Activated CD4-positive, alpha-beta memory T cell treated with anti-CD3 and anti-CD28 coated beads, Interleukin-2, amount 10 ng/mL, durations not matched to agents 7 days and 5 days (primary cell): ENCODE measurements around the gene OSBP2. TPM values are rescaled to one million over a fixed set of nuclear protein-coding genes. Genes with fewer than 3 reads are reported as not detected.
"Not testable (repeated sequence)": the region's sequence is repeated elsewhere in the genome, so short reads cannot be mapped to it uniquely, and the experiment has no call there.

Source experiments
- CTCF ChIA-PET: fragments of 350-600 bp; sonication (Branson Sonifier 250); formaldehyde crosslinking; loops from one replicate; lab custom pipeline; 2021; ENCODE audit warnings: antibody characterized with exemption, inconsistent platforms; lab: Charles Lee
- POLR2A ChIA-PET: fragments of 350-600 bp; sonication (Branson Sonifier 250); formaldehyde crosslinking; loops from one replicate; lab custom pipeline; 2021; ENCODE audit warnings: antibody characterized with exemption; lab: Charles Lee
- DNase-seq: peaks from one replicate; pipeline ENCODE4 v3.0.0-alpha.2; 2020
- H3K27ac Mint-ChIP-seq: one replicate; pipeline ENCODE4 v1.8.0; 2021; ENCODE audit warnings: mild to moderate bottlenecking, mixed read lengths
- H3K27me3 Mint-ChIP-seq: one replicate; pipeline ENCODE4 v1.8.0; 2021; ENCODE audit warnings: mixed read lengths
- H3K36me3 Mint-ChIP-seq: one replicate; pipeline ENCODE4 v1.8.0; 2021; ENCODE audit warnings: low read depth, mixed read lengths
- H3K4me1 Mint-ChIP-seq: one replicate; pipeline ENCODE4 v1.8.0; 2021; ENCODE audit warnings: mixed read lengths
- H3K4me3 Mint-ChIP-seq: one replicate; pipeline ENCODE4 v1.8.0; 2021; ENCODE audit warnings: mild to moderate bottlenecking, mixed read lengths
- H3K9me3 Mint-ChIP-seq: one replicate; pipeline ENCODE4 v1.8.0; 2021; ENCODE audit warnings: mixed read lengths
- total RNA-seq, 2 experiments: library from RNA; stranded (reverse); gene quantifications; one replicate each; pipeline ENCODE4 v1.2.3, GENCODE V29; 2021

The OSBP2 gene
- total RNA-seq, 2 experiments from 2014 or later, result 4.8 to 5.0 TPM

GRCh38 chr22:30777146-30777545 lies 82.5 kb downstream of the OSBP2 start:
- DNase-seq, CTCF ChIA-PET, H3K27ac Mint-ChIP-seq, H3K9me3 Mint-ChIP-seq, H3K4me1 Mint-ChIP-seq, H3K36me3 Mint-ChIP-seq, POLR2A ChIA-PET, H3K4me3 Mint-ChIP-seq, H3K27me3 Mint-ChIP-seq: not testable (repeated sequence)

GRCh38 chr22:30777587-30777986 lies 82.9 kb downstream of the OSBP2 start:
- peaks cover 7% of the 10 kb centered on the region for H3K4me1 Mint-ChIP-seq
- no peak for DNase-seq
- POLR2A ChIA-PET, result no interaction called here
- H3K36me3 Mint-ChIP-seq, result no peaks in the 10 kb centered on the region
- CTCF ChIA-PET, result no interaction called here
- no peak overlapping the region for H3K4me3 Mint-ChIP-seq
- H3K27me3 Mint-ChIP-seq, result no peaks in the 10 kb centered on the region
- no peaks in the 10 kb centered on the region for H3K9me3 Mint-ChIP-seq
- no peak overlapping the region for H3K27ac Mint-ChIP-seq

GRCh38 chr22:30778261-30778660 lies 83.6 kb downstream of the OSBP2 start:
- no peak for DNase-seq
- H3K36me3 Mint-ChIP-seq, result no peaks in the 10 kb centered on the region
- H3K9me3 Mint-ChIP-seq, result no peaks in the 10 kb centered on the region
- H3K4me1 Mint-ChIP-seq, result peaks cover 7% of the 10 kb centered on the region
- POLR2A ChIA-PET, result no interaction called here
- H3K27me3 Mint-ChIP-seq, result no peaks in the 10 kb centered on the region
- CTCF ChIA-PET, result no interaction called here
- no peak overlapping the region for H3K4me3 Mint-ChIP-seq
- no peak overlapping the region for H3K27ac Mint-ChIP-seq

GRCh38 chr22:30780026-30780425 lies 85.4 kb downstream of the OSBP2 start:
- POLR2A ChIA-PET, result interaction anchor here (0.6 kb wide), 1 partner anchor 92 kb away, joined by 3 read pairs; no protein-coding TSS in a partner anchor
- Mint-ChIP-seq H3K36me3 (no peaks in the 10 kb centered on the region), H3K9me3 (no peaks in the 10 kb centered on the region), H3K4me1 (peaks cover 7% of the 10 kb centered on the region), H3K4me3 (no peak overlapping the region), H3K27me3 (no peaks in the 10 kb centered on the region), H3K27ac (no peak overlapping the region)
- DNase-seq, result no peak
- CTCF ChIA-PET, result no interaction called here

GRCh38 chr22:30781271-30781875 lies 86.7 kb downstream of the OSBP2 start:
- no peaks in the 10 kb centered on the region for H3K9me3 Mint-ChIP-seq
- ChIA-PET POLR2A (no interaction called here), CTCF (no interaction called here)
- no peak overlapping the region for H3K27ac Mint-ChIP-seq
- no peaks in the 10 kb centered on the region for H3K36me3 Mint-ChIP-seq
- no peaks in the 10 kb centered on the region for H3K27me3 Mint-ChIP-seq
- no peak for DNase-seq
- H3K4me3 Mint-ChIP-seq, result no peak overlapping the region
- H3K4me1 Mint-ChIP-seq, result peaks cover 7% of the 10 kb centered on the region

GRCh38 chr22:30782613-30783012 lies 87.9 kb downstream of the OSBP2 start:
- H3K27ac Mint-ChIP-seq, result no peak overlapping the region
- no peaks in the 10 kb centered on the region for H3K36me3 Mint-ChIP-seq
- ChIA-PET POLR2A (no interaction called here), CTCF (no interaction called here)
- H3K9me3 Mint-ChIP-seq, result no peaks in the 10 kb centered on the region
- no peak for DNase-seq
- no peaks in the 10 kb centered on the region for H3K27me3 Mint-ChIP-seq
- H3K4me1 Mint-ChIP-seq, result peaks cover 7% of the 10 kb centered on the region
- H3K4me3 Mint-ChIP-seq, result no peak overlapping the region

GRCh38 chr22:30783021-30783420 lies 88.3 kb downstream of the OSBP2 start:
- Mint-ChIP-seq H3K36me3 (no peaks in the 10 kb centered on the region), H3K4me1 (peaks cover 7% of the 10 kb centered on the region), H3K9me3 (no peaks in the 10 kb centered on the region), H3K27ac (no peak overlapping the region), H3K27me3 (no peaks in the 10 kb centered on the region), H3K4me3 (no peak overlapping the region)
- ChIA-PET POLR2A (no interaction called here), CTCF (no interaction called here)
- no peak for DNase-seq

GRCh38 chr22:30785527-30785926 lies 90.9 kb downstream of the OSBP2 start:
- no peaks in the 10 kb centered on the region for H3K4me1 Mint-ChIP-seq
- DNase-seq, result no peak
- ChIA-PET CTCF (no interaction called here), POLR2A (no interaction called here)
- no peaks in the 10 kb centered on the region for H3K9me3 Mint-ChIP-seq
- H3K4me3 Mint-ChIP-seq, result no peak overlapping the region
- no peaks in the 10 kb centered on the region for H3K36me3 Mint-ChIP-seq
- H3K27ac Mint-ChIP-seq, result no peak overlapping the region
- H3K27me3 Mint-ChIP-seq, result no peaks in the 10 kb centered on the region

- CTCF ChIA-PET, result interaction anchor here (0.7 kb wide), 1 partner anchor 421 kb away, joined by 4 read pairs; no protein-coding TSS in a partner anchor
- Mint-ChIP-seq H3K9me3 (no peaks in the 10 kb centered on the region), H3K4me3 (no peak overlapping the region), H3K36me3 (no peaks in the 10 kb centered on the region), H3K27ac (no peak overlapping the region), H3K27me3 (no peaks in the 10 kb centered on the region), H3K4me1 (no peaks in the 10 kb centered on the region)
- POLR2A ChIA-PET, result no interaction called here
- DNase-seq, result no peak
Measured at GRCh38 chr22:30790366-30790765, 95.7 kb downstream of the OSBP2 start.

- no peak overlapping the region for H3K27ac Mint-ChIP-seq
- no peaks in the 10 kb centered on the region for H3K4me1 Mint-ChIP-seq
- no peaks in the 10 kb centered on the region for H3K9me3 Mint-ChIP-seq
- no peak overlapping the region for H3K4me3 Mint-ChIP-seq
- H3K36me3 Mint-ChIP-seq, result no peaks in the 10 kb centered on the region
- no peaks in the 10 kb centered on the region for H3K27me3 Mint-ChIP-seq
- POLR2A ChIA-PET, result no interaction called here
- DNase-seq, result no peak
- CTCF ChIA-PET, result no interaction called here
Measured at GRCh38 chr22:30792456-30792855, 97.8 kb downstream of the OSBP2 start.

- H3K27ac Mint-ChIP-seq, result no peak overlapping the region
- H3K4me1 Mint-ChIP-seq, result no peaks in the 10 kb centered on the region
- DNase-seq, result no peak
- H3K36me3 Mint-ChIP-seq, result no peaks in the 10 kb centered on the region
- peaks cover 4% of the 10 kb centered on the region for H3K27me3 Mint-ChIP-seq
- no peaks in the 10 kb centered on the region for H3K9me3 Mint-ChIP-seq
- ChIA-PET POLR2A (no interaction called here), CTCF (interaction anchor here (0.7 kb wide), 1 partner anchor 150 kb away, joined by 3 read pairs; no protein-coding TSS in a partner anchor)
- no peak overlapping the region for H3K4me3 Mint-ChIP-seq
Measured at GRCh38 chr22:30795118-30795517, 100.4 kb downstream of the OSBP2 start.

- peaks cover 38% of the 10 kb centered on the region for H3K27me3 Mint-ChIP-seq
- peaks cover 18% of the 10 kb centered on the region for H3K4me1 Mint-ChIP-seq
- ChIA-PET POLR2A (no interaction called here), CTCF (interaction anchor here (0.6 kb wide), 1 partner anchor 1847 kb away, joined by 4 read pairs; no protein-coding TSS in a partner anchor)
- H3K9me3 Mint-ChIP-seq, result no peaks in the 10 kb centered on the region
- no peaks in the 10 kb centered on the region for H3K36me3 Mint-ChIP-seq
- no peak overlapping the region for H3K4me3 Mint-ChIP-seq
- no peak for DNase-seq
- H3K27ac Mint-ChIP-seq, result no peak overlapping the region
Measured at GRCh38 chr22:30801695-30802094, 107.0 kb downstream of the OSBP2 start.

- Mint-ChIP-seq H3K27me3 (peaks cover 41% of the 10 kb centered on the region), H3K4me3 (no peak overlapping the region), H3K27ac (no peak overlapping the region), H3K9me3 (no peaks in the 10 kb centered on the region), H3K36me3 (no peaks in the 10 kb centered on the region), H3K4me1 (peaks cover 23% of the 10 kb centered on the region)
- DNase-seq, result peak; percentile 79
- CTCF ChIA-PET, result interaction anchor here (0.5 kb wide), 1 partner anchor 344 kb away, joined by 3 read pairs; no protein-coding TSS in a partner anchor
- POLR2A ChIA-PET, result interaction anchor here (1.1 kb wide), 1 partner anchor 16 kb away, joined by 3 read pairs; no protein-coding TSS in a partner anchor
Measured at GRCh38 chr22:30802202-30803166, 107.8 kb downstream of the OSBP2 start.
